Measurements from ENCODE around the gene GIMAP5.
A peak's percentile ranks its signal among the peaks of the same experiment; 100 is the strongest.

GIMAP5 gene

DNA sequence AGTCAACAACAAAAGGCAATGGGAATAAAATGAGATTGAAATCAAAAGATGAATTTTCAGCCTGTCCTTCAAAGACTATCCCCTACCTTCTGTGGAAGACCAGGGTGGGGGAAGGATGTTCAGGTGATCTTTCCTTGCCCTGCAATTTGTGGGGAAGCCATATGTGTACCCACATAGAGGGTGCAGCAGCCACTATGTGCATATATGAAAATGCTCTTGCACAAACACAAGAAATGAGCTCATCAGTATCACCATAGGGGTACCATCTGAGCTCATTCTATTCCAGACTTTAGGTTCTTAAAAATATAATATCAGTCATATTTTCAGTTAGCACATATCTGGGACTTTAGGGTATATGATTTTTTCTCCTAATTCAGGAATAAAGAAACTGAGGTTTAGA lies 17.7 kb downstream of the GIMAP5 start:
- Histone ChIP-seq H2AFZ (ENCODE audit: low read depth) (no peak overlapping the region), H3K9ac (no peak overlapping the region), H3K79me2 (ENCODE audit: insufficient read depth, low read depth) (no peaks in the 10 kb centered on the region), H3K4me1 (ENCODE audit: low read depth, poor library complexity, severe bottlenecking) (no peaks in the 10 kb centered on the region), H3K27me3 (ENCODE audit: insufficient read depth, low read depth) (no peaks in the 10 kb centered on the region), H3K4me2 (no peak overlapping the region), H3K36me3 (ENCODE audit: insufficient read depth) (no peaks in the 10 kb centered on the region), H3K4me3 (IDR thresholded peaks at IDR 0.05; ENCODE audit: insufficient read depth, low read depth, low read length) (no peak overlapping the region), H4K20me1 (ENCODE audit: insufficient read depth) (no peaks in the 10 kb centered on the region; the same call in 1 of the 2 replicates), H3K27ac (no peak overlapping the region)
- TF ChIP-seq, protein P1, sequence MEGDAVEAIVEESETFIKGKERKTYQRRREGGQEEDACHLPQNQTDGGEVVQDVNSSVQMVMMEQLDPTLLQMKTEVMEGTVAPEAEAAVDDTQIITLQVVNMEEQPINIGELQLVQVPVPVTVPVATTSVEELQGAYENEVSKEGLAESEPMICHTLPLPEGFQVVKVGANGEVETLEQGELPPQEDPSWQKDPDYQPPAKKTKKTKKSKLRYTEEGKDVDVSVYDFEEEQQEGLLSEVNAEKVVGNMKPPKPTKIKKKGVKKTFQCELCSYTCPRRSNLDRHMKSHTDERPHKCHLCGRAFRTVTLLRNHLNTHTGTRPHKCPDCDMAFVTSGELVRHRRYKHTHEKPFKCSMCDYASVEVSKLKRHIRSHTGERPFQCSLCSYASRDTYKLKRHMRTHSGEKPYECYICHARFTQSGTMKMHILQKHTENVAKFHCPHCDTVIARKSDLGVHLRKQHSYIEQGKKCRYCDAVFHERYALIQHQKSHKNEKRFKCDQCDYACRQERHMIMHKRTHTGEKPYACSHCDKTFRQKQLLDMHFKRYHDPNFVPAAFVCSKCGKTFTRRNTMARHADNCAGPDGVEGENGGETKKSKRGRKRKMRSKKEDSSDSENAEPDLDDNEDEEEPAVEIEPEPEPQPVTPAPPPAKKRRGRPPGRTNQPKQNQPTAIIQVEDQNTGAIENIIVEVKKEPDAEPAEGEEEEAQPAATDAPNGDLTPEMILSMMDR (conservative IDR thresholded peaks at IDR 0.05; ENCODE audit: low read depth, low read length) = no peak

- H3K27me3 ChIP-seq (ENCODE audit: insufficient read depth, low read depth) = no peaks in the 10 kb centered on the region
- TF ChIP-seq, protein P1 (conservative IDR thresholded peaks at IDR 0.05; ENCODE audit: low read depth, low read length) = no peak
- H3K9ac ChIP-seq = no peak overlapping the region
- no peak overlapping the region for H2AFZ ChIP-seq (ENCODE audit: low read depth)
- H3K79me2 ChIP-seq (ENCODE audit: insufficient read depth, low read depth) = no peaks in the 10 kb centered on the region
- no peaks in the 10 kb centered on the region for H3K4me1 ChIP-seq (ENCODE audit: low read depth, poor library complexity, severe bottlenecking)
- no peaks in the 10 kb centered on the region for H3K36me3 ChIP-seq (ENCODE audit: insufficient read depth)
- H3K27ac ChIP-seq = no peak overlapping the region
- H3K4me3 ChIP-seq (IDR thresholded peaks at IDR 0.05; ENCODE audit: insufficient read depth, low read depth, low read length) = no peak overlapping the region
- no peaks in the 10 kb centered on the region; the same call in 1 of the 2 replicates for H4K20me1 ChIP-seq (ENCODE audit: insufficient read depth)
- H3K4me2 ChIP-seq = no peak overlapping the region
Observed at GRCh38 chr7:150755473-150756099, 18.4 kb downstream of the GIMAP5 start.

DNA sequence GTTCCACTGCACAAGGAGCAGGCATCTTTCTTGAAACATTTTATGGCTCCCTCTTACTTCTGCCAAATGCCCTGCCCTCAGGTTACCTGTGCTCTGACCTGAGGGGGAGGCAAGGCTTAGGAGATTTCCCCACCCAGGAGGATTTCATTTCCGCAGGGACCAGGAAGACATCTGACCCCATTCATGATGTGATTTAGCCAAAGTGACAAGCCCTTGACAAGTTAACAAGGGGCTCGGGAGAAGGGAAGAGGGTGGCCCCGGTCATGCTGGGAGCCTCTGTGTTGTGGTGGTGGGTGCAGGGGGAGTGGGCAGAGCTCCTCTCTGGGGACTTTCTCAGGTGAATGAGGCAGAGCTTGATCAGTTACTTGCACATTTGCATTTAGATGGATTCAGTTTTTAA lies 18.9 kb downstream of the GIMAP5 start:
- Histone ChIP-seq H3K36me3 (ENCODE audit: insufficient read depth) (no peaks in the 10 kb centered on the region), H3K27me3 (ENCODE audit: insufficient read depth, low read depth) (no peaks in the 10 kb centered on the region), H3K4me2 (no peak overlapping the region), H3K27ac (no peak overlapping the region), H2AFZ (ENCODE audit: low read depth) (no peak overlapping the region), H3K4me1 (ENCODE audit: low read depth, poor library complexity, severe bottlenecking) (no peaks in the 10 kb centered on the region), H3K79me2 (ENCODE audit: insufficient read depth, low read depth) (no peaks in the 10 kb centered on the region), H4K20me1 (ENCODE audit: insufficient read depth) (no peaks in the 10 kb centered on the region; the same call in 1 of the 2 replicates), H3K9ac (no peak overlapping the region), H3K4me3 (IDR thresholded peaks at IDR 0.05; ENCODE audit: insufficient read depth, low read depth, low read length) (no peak overlapping the region)
- TF ChIP-seq, protein P1 (conservative IDR thresholded peaks at IDR 0.05; ENCODE audit: low read depth, low read length) = no peak

DNA sequence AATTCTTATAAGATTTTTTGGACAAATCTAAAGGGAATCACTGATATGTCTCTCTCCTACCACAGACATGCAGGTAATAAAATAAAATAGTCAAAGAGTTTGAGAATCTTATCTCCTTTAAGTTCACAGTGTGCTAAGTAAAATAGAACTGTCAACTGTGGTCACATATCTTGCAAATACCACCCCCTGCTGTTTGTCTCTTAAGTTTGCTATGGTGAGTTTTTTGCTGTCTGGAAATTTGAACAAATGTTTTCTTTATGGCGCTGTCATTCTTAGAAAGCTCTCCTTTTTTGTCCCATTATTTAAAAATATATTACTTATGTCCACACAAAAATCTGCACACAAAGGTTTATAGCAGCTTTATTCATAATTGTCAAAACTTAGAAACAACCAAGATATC lies 19.6 kb downstream of the GIMAP5 start:
- Histone ChIP-seq H3K27ac (no peak overlapping the region), H3K4me2 (no peak overlapping the region), H3K27me3 (ENCODE audit: insufficient read depth, low read depth) (no peaks in the 10 kb centered on the region)

More for the DNA sequence above, 19.6 kb downstream of the GIMAP5 start:
- no peaks in the 10 kb centered on the region for H3K79me2 ChIP-seq (ENCODE audit: insufficient read depth, low read depth)
- no peak overlapping the region for H3K4me3 ChIP-seq (IDR thresholded peaks at IDR 0.05; ENCODE audit: insufficient read depth, low read depth, low read length)
- H2AFZ ChIP-seq (ENCODE audit: low read depth) = no peak overlapping the region
- TF ChIP-seq, protein P1 (conservative IDR thresholded peaks at IDR 0.05; ENCODE audit: low read depth, low read length) = peak; percentile 60
- no peaks in the 10 kb centered on the region for H3K4me1 ChIP-seq (ENCODE audit: low read depth, poor library complexity, severe bottlenecking)
- H3K36me3 ChIP-seq (ENCODE audit: insufficient read depth) = no peaks in the 10 kb centered on the region
- no peak overlapping the region for H3K9ac ChIP-seq
- no peaks in the 10 kb centered on the region; the same call in 1 of the 2 replicates for H4K20me1 ChIP-seq (ENCODE audit: insufficient read depth)

All from KMS-11 (cell line).